GM19324 (cell line): ENCODE measurements around the gene SARDH.

ENCODE experiments used
- ATAC-seq: cut with Tn5 transposase; IDR thresholded peaks from one replicate; pipeline ENCODE4 v1.9.1; 2021; ENCODE audit warnings: mild to moderate bottlenecking, moderate library complexity; ENCODE audit not compliant: unreplicated experiment, low FRiP score

The SARDH gene

GRCh38 chr9:133715866-133716563, 22.1 kb downstream of the SARDH start:
- ATAC-seq: no peak

GRCh38 chr9:133715295-133715865, 22.8 kb downstream of the SARDH start:
- ATAC-seq: no peak

- ATAC-seq: no peak
Measured at GRCh38 chr9:133714606-133715294, 23.4 kb downstream of the SARDH start.

- ATAC-seq: no peak
Measured at GRCh38 chr9:133713960-133714495, 24.1 kb downstream of the SARDH start.

- no peak for ATAC-seq
Measured at GRCh38 chr9:133713150-133713959, 24.8 kb downstream of the SARDH start.

- ATAC-seq: no peak
Measured at GRCh38 chr9:133712221-133713100, 25.7 kb downstream of the SARDH start.

- no peak for ATAC-seq
Measured at GRCh38 chr9:133711428-133712220, 26.5 kb downstream of the SARDH start.

GRCh38 chr9:133710661-133711427, 27.3 kb downstream of the SARDH start:
- ATAC-seq: no peak

GRCh38 chr9:133709691-133710571, 28.2 kb downstream of the SARDH start:
- ATAC-seq: no peak

GRCh38 chr9:133709015-133709611, 29.0 kb downstream of the SARDH start:
- ATAC-seq: no peak

GRCh38 chr9:133708246-133709014, 29.7 kb downstream of the SARDH start:
- no peak for ATAC-seq

GRCh38 chr9:133707763-133708245, 30.3 kb downstream of the SARDH start:
- ATAC-seq: no peak

- ATAC-seq: no peak
Measured at GRCh38 chr9:133707065-133707762, 30.9 kb downstream of the SARDH start.

- ATAC-seq: no peak
Measured at GRCh38 chr9:133706307-133707050, 31.7 kb downstream of the SARDH start.

GRCh38 chr9:133705576-133705975, 32.6 kb downstream of the SARDH start:
- ATAC-seq: no peak
